Measurements from ENCODE around the gene ATP6AP1. TPM values are rescaled to one million over a fixed set of nuclear protein-coding genes. Genes with fewer than 3 reads are reported as not detected.

Gene ATP6AP1
- total and polyA plus RNA-seq, 2 of the 13 experiments (the other 11 are each of a cell fraction or from before 2014, with no cell fraction given): 56.7 to 110 TPM

DNA sequence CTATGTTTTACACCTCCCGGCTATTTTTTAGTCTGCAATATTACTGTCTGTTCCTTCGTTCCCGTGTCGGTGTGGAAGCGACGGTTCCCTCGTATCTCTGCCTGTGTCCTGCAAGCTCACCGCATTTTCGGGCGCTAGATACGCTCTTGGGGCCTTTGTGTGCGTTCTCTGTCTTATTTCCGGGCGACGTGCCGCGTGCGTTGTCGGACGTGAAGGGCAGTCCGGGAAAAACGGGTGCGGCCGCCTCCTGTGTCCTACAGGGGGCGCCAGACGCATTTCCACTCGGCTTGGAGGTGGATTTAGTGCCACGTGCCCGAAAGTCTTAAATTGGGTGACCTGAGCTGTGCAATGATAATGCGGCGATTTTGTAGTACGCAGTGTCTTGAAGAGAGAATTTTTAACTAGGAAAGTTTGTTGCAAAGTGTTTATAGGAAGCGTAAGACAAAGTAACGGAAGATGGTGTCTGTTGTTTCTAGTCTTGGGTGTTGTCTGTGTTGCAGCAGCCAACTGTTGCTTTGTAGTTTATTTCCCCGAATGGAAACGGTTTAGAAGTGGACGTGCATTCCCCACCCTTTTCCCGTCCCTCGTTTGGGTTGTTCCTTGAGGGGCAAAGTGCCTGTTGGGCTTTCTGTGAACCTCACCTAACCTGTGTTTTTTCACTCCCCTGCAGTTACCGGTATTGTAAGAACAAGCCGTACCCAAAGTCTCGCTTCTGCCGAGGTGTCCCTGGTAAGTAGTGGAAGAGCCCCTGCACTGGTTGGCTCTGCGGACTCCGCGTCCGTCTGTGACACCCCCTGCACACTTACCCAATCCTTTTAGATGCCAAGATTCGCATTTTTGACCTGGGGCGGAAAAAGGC lies 29.6 kb upstream of the ATP6AP1 start (continued):
- TF ChIP-seq ZNF704 (CRISPR knock-in tag; IDR thresholded peaks at IDR 0.05; ENCODE audit: borderline replicate concordance) (no peak), ZFY (CRISPR knock-in tag; IDR thresholded peaks at IDR 0.05) (0 out of 2 replicates have a peak, but pooled peaks have one; percentile 11), ONECUT2 (CRISPR knock-in tag; IDR thresholded peaks at IDR 0.05) (no peak), ZNF709 (CRISPR knock-in tag; IDR thresholded peaks at IDR 0.05) (peak; percentile 25; the same call in 1 of the 2 replicates), SCMH1 (CRISPR knock-in tag; IDR thresholded peaks at IDR 0.05; ENCODE audit: borderline replicate concordance) (no peak), FOXO4 (CRISPR knock-in tag; conservative IDR thresholded peaks at IDR 0.05) (no peak), HMGXB4 (CRISPR knock-in tag; IDR thresholded peaks at IDR 0.05; ENCODE audit: borderline replicate concordance in 1 of 2, low read depth in 1 of 2) (peak; percentile 35 to 49; a peak in 1 of 4 replicates), ARHGAP35 (CRISPR knock-in tag; IDR thresholded peaks at IDR 0.05; ENCODE audit: borderline replicate concordance) (no peak), RFXANK (CRISPR knock-in tag; IDR thresholded peaks at IDR 0.05) (no peak), ZNF746 (CRISPR knock-in tag; IDR thresholded peaks at IDR 0.05) (no peak), ZKSCAN8 (CRISPR knock-in tag; IDR thresholded peaks at IDR 0.05; ENCODE audit: borderline replicate concordance) (no peak)
- TF ChIP-seq, protein P1, sequence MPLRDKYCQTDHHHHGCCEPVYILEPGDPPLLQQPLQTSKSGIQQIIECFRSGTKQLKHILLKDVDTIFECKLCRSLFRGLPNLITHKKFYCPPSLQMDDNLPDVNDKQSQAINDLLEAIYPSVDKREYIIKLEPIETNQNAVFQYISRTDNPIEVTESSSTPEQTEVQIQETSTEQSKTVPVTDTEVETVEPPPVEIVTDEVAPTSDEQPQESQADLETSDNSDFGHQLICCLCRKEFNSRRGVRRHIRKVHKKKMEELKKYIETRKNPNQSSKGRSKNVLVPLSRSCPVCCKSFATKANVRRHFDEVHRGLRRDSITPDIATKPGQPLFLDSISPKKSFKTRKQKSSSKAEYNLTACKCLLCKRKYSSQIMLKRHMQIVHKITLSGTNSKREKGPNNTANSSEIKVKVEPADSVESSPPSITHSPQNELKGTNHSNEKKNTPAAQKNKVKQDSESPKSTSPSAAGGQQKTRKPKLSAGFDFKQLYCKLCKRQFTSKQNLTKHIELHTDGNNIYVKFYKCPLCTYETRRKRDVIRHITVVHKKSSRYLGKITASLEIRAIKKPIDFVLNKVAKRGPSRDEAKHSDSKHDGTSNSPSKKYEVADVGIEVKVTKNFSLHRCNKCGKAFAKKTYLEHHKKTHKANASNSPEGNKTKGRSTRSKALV (CRISPR knock-in tag; IDR thresholded peaks at IDR 0.05): 0 out of 2 replicates have a peak, but pooled peaks have one; percentile 8
- TF ChIP-seq, protein P2, sequence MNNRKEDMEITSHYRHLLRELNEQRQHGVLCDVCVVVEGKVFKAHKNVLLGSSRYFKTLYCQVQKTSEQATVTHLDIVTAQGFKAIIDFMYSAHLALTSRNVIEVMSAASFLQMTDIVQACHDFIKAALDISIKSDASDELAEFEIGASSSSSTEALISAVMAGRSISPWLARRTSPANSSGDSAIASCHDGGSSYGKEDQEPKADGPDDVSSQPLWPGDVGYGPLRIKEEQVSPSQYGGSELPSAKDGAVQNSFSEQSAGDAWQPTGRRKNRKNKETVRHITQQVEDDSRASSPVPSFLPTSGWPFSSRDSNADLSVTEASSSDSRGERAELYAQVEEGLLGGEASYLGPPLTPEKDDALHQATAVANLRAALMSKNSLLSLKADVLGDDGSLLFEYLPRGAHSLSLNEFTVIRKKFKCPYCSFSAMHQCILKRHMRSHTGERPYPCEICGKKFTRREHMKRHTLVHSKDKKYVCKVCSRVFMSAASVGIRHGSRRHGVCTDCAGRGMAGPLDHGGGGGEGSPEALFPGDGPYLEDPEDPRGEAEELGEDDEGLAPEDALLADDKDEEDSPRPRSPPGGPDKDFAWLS (CRISPR knock-in tag; IDR thresholded peaks at IDR 0.05; ENCODE audit: borderline replicate concordance): no peak
